ENCODE data around the gene ADI1. TPM values are rescaled to one million over a fixed set of nuclear protein-coding genes. Genes with fewer than 3 reads are reported as not detected.

The ADI1 gene
- total and polyA plus RNA-seq, 10 of the 15 experiments (the other 5 are each of a cell fraction or from before 2014, with no cell fraction given) = 4.4 to 78.7 (median 17.2) TPM

DNA sequence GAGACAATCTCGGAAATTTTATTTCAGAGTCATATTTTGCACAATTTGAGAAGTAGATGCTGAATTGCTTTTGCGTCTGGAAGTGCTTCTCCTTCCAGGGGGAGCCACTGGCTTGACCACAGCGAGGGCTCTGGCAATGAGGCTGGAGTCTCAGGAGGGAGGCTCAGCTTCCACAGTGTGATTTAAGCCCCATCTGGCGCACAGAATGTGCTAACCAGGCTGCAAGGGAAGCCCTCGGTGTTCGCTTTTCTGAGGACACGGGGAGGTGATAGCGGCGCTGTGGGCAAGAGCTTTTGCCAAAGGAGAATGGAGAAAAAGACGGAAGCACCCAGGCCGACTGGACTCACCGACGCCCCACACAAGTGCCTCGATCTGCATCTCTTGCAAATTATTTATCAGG is 52.4 kb downstream of the ADI1 start:
- FAIRE-seq = no peak
- no peak overlapping the region for H2AFZ ChIP-seq (ENCODE audit: control insufficient read depth, low read depth, low read length)
- H3K79me2 ChIP-seq (ENCODE audit: control insufficient read depth, insufficient read depth, low read length) = no peaks in the 10 kb centered on the region
- ChIA-PET POLR2A (no interaction called here), RAD21 (ENCODE audit: unreplicated experiment) (no interaction called here), SMC1A (ENCODE audit: uncharacterized antibody, unreplicated experiment) (no interaction called here), CTCF (no interaction called here)
- no peaks in the 10 kb centered on the region for H3K9me3 ChIP-seq (replicated peaks; ENCODE audit: control insufficient read depth, insufficient read depth, low read length)
- H3K27me3 ChIP-seq (replicated peaks in 1 of 2; ENCODE audit: control insufficient read depth in 2 of 2, insufficient read depth in 2 of 2, low read length in 1 of 2) = no peaks in the 10 kb centered on the region
- H3K9ac ChIP-seq (ENCODE audit: control insufficient read depth, insufficient read depth, low read length) = no peak overlapping the region
- no peak overlapping the region for H3K4me3 ChIP-seq
- H3K4me1 ChIP-seq (ENCODE audit: control insufficient read depth, insufficient read depth, low read length) = peaks cover 3% of the 10 kb centered on the region; the same call in 1 of the 2 replicates
- no peak for DNase-seq (ENCODE audit: low read depth, low spot score)
- no peak overlapping the region for H3K4me2 ChIP-seq (ENCODE audit: control insufficient read depth, insufficient read depth)
- BruUV-seq (replicated peaks) = no TSS peak
- peaks cover 2 to 4% of the 10 kb centered on the region in 2 experiments; a peak in 2 of 4 replicates for H3K36me3 ChIP-seq (ENCODE audit: control insufficient read depth in 2 of 2, insufficient read depth in 2 of 2, low read length in 1 of 2)
- WGBS (ENCODE audit: insufficient coverage, insufficient replicate concordance, low lambda C conversion rate, missing lambda C conversion rate) = 90% methylated on average over 13 of the region's 14 CpGs
- ATAC-seq = no peak
- in situ Hi-C loops (cut with MboI) = loop anchor here (25.0 kb wide), 1 partner anchor 1355 kb away; no protein-coding TSS in a partner anchor
- intact Hi-C loops (cut with micrococcal nuclease; ENCODE audit: unreplicated experiment) = no loop called here
- H3K27ac ChIP-seq (ENCODE audit: control insufficient read depth, insufficient read depth) = no peak overlapping the region
- TF ChIP-seq CHD4 (IDR thresholded peaks at IDR 0.05) = no peak
- no peak for TF ChIP-seq ZSCAN29 (IDR thresholded peaks at IDR 0.05)
- TF ChIP-seq CREB1 (IDR thresholded peaks at IDR 0.05; ENCODE audit: low read depth) = no peak
- no peak for TF ChIP-seq RB1 (IDR thresholded peaks at IDR 0.05; ENCODE audit: borderline replicate concordance)
- no peak for TF ChIP-seq POLR2AphosphoS5 (IDR thresholded peaks at IDR 0.05; ENCODE audit: low read length)
- no peak for TF ChIP-seq YY1 (IDR thresholded peaks at IDR 0.05; ENCODE audit: low read depth, low read length)
- no peak for TF ChIP-seq RFX5 (IDR thresholded peaks at IDR 0.05; ENCODE audit: low read depth, low read length)
- TF ChIP-seq, protein P1, sequence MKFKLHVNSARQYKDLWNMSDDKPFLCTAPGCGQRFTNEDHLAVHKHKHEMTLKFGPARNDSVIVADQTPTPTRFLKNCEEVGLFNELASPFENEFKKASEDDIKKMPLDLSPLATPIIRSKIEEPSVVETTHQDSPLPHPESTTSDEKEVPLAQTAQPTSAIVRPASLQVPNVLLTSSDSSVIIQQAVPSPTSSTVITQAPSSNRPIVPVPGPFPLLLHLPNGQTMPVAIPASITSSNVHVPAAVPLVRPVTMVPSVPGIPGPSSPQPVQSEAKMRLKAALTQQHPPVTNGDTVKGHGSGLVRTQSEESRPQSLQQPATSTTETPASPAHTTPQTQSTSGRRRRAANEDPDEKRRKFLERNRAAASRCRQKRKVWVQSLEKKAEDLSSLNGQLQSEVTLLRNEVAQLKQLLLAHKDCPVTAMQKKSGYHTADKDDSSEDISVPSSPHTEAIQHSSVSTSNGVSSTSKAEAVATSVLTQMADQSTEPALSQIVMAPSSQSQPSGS (IDR thresholded peaks at IDR 0.05; ENCODE audit: low read length) = no peak
- TF ChIP-seq, protein P2, sequence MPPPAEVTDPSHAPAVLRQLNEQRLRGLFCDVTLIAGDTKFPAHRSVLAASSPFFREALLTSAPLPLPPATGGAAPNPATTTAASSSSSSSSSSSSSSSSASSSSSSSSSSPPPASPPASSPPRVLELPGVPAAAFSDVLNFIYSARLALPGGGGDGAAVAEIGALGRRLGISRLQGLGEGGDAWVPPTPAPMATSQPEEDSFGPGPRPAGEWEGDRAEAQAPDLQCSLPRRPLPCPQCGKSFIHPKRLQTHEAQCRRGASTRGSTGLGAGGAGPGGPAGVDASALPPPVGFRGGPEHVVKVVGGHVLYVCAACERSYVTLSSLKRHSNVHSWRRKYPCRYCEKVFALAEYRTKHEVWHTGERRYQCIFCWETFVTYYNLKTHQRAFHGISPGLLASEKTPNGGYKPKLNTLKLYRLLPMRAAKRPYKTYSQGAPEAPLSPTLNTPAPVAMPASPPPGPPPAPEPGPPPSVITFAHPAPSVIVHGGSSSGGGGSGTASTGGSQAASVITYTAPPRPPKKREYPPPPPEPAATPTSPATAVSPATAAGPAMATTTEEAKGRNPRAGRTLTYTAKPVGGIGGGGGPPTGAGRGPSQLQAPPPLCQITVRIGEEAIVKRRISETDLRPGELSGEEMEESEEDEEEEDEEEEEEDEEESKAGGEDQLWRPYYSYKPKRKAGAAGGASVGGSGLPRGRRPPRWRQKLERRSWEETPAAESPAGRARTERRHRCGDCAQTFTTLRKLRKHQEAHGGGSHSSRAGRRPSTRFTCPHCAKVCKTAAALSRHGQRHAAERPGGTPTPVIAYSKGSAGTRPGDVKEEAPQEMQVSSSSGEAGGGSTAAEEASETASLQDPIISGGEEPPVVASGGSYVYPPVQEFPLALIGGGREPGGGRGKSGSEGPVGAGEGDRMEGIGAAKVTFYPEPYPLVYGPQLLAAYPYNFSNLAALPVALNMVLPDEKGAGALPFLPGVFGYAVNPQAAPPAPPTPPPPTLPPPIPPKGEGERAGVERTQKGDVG (CRISPR knock-in tag; IDR thresholded peaks at IDR 0.05) = no peak
- TF ChIP-seq, protein P3, sequence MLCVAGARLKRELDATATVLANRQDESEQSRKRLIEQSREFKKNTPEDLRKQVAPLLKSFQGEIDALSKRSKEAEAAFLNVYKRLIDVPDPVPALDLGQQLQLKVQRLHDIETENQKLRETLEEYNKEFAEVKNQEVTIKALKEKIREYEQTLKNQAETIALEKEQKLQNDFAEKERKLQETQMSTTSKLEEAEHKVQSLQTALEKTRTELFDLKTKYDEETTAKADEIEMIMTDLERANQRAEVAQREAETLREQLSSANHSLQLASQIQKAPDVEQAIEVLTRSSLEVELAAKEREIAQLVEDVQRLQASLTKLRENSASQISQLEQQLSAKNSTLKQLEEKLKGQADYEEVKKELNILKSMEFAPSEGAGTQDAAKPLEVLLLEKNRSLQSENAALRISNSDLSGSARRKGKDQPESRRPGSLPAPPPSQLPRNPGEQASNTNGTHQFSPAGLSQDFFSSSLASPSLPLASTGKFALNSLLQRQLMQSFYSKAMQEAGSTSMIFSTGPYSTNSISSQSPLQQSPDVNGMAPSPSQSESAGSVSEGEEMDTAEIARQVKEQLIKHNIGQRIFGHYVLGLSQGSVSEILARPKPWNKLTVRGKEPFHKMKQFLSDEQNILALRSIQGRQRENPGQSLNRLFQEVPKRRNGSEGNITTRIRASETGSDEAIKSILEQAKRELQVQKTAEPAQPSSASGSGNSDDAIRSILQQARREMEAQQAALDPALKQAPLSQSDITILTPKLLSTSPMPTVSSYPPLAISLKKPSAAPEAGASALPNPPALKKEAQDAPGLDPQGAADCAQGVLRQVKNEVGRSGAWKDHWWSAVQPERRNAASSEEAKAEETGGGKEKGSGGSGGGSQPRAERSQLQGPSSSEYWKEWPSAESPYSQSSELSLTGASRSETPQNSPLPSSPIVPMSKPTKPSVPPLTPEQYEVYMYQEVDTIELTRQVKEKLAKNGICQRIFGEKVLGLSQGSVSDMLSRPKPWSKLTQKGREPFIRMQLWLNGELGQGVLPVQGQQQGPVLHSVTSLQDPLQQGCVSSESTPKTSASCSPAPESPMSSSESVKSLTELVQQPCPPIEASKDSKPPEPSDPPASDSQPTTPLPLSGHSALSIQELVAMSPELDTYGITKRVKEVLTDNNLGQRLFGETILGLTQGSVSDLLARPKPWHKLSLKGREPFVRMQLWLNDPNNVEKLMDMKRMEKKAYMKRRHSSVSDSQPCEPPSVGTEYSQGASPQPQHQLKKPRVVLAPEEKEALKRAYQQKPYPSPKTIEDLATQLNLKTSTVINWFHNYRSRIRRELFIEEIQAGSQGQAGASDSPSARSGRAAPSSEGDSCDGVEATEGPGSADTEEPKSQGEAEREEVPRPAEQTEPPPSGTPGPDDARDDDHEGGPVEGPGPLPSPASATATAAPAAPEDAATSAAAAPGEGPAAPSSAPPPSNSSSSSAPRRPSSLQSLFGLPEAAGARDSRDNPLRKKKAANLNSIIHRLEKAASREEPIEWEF (IDR thresholded peaks at IDR 0.05; ENCODE audit: insufficient replicate concordance, low read depth, low read length) = no peak
- TF ChIP-seq PML (IDR thresholded peaks at IDR 0.05; ENCODE audit: low read length) = no peak
- no peak for TF ChIP-seq RCOR1 (conservative IDR thresholded peaks at IDR 0.05; ENCODE audit: low read depth, low read length)
- H4K20me1 ChIP-seq (ENCODE audit: control insufficient read depth, insufficient read depth) = no peaks in the 10 kb centered on the region
